SK-N-SH (cell line): ENCODE data around the gene CLEC3B. TPM values are rescaled to one million over a fixed set of nuclear protein-coding genes. Genes with fewer than 3 reads are reported as not detected.

Experiments used
- CTCF ChIA-PET: fragments of 300-600, 350-600 bp; formaldehyde crosslinking; extraction: SDS; loops from one replicate; lab custom pipeline; 2021; lab: Yijun Ruan, JAX
- POLR2A ChIA-PET: fragments of 350-600 bp; sonication (Branson Sonifier 250); formaldehyde crosslinking; extraction: SDS; loops from one replicate; lab custom pipeline; 2020; ENCODE audit warnings: antibody characterized with exemption, inconsistent platforms; lab: Yijun Ruan, JAX
- DNase-seq: peaks from one replicate; pipeline ENCODE4 v3.0.0; 2012
- H2AFZ ChIP-seq: fragments of 200-600 bp; sonication (generic); 2 replicates; pipeline ENCODE4 v1.8.1; 2016; ENCODE audit warnings: antibody characterized with exemption, mild to moderate bottlenecking, low read depth
- H3F3A ChIP-seq: fragments of 200-600 bp; sonication (generic); replicated peaks from 2 replicates; pipeline ENCODE3; 2016; ENCODE audit warnings: antibody characterized with exemption, mild to moderate bottlenecking; ENCODE audit not compliant: insufficient read depth
- H3K27ac ChIP-seq, 2 experiments: fragments of 200-500 bp in 1 of 2; fragments of 200-600 bp in 1 of 2; sonication (Bioruptor generic) in 1 of 2; sonication (generic), shearing (Covaris generic) in 1 of 2; 2 replicates each; pipeline versions ENCODE4 v1.5.1 to v1.6.1; 2014 to 2016; ENCODE audit warnings: low read depth in 2 of 2, inconsistent platforms in 1 of 2, low read length in 1 of 2, mild to moderate bottlenecking in 1 of 2, mixed read lengths in 1 of 2
- H3K27me3 ChIP-seq: fragments of 200-600 bp; sonication (generic), shearing (Covaris generic); 2 replicates; pipeline ENCODE4 v1.6.1; 2016; ENCODE audit warnings: mixed run types; ENCODE audit not compliant: insufficient read depth
- H3K36me3 ChIP-seq, 2 experiments: fragments of 200-500 bp in 1 of 2; fragments of 200-600 bp in 1 of 2; sonication (Bioruptor generic) in 1 of 2; sonication (generic) in 1 of 2; replicated peaks in 1 of 2; 2 replicates each; pipeline versions ENCODE3 to v1.5.1; 2014 to 2016; ENCODE audit warnings: low read length in 1 of 2, mild to moderate bottlenecking in 1 of 2; ENCODE audit not compliant: insufficient read depth in 2 of 2, control insufficient read depth in 1 of 2
- H3K4me1 ChIP-seq, 2 experiments: fragments of 200-500 bp in 1 of 2; fragments of 200-600 bp in 1 of 2; sonication (Bioruptor generic) in 1 of 2; sonication (generic), shearing (Covaris generic) in 1 of 2; 2 replicates each; pipeline versions ENCODE4 v1.5.1 to v1.6.1; 2014 to 2016; ENCODE audit warnings: low read depth in 1 of 2, low read length in 1 of 2, mixed run types in 1 of 2; ENCODE audit not compliant: insufficient read depth in 2 of 2, control insufficient read depth in 1 of 2
- H3K4me2 ChIP-seq: fragments of 200-600 bp; sonication (generic), shearing (Covaris generic); 2 replicates; pipeline ENCODE4 v1.6.1; 2017; ENCODE audit warnings: mixed run types
- H3K4me3 ChIP-seq, 2 experiments: fragments of 200-500 bp in 1 of 2; fragments of 200-600 bp in 1 of 2; sonication (Bioruptor generic) in 1 of 2; sonication (generic), shearing (Covaris generic) in 1 of 2; 2 replicates each; pipeline versions ENCODE4 v1.5.1 to v1.8.1; 2014 to 2016; ENCODE audit warnings: low read depth in 2 of 2, inconsistent platforms in 1 of 2, low read length in 1 of 2, mild to moderate bottlenecking in 1 of 2, mixed read lengths in 1 of 2, moderate library complexity in 1 of 2
- H3K79me2 ChIP-seq: fragments of 200-600 bp; sonication (generic); 2 replicates; pipeline ENCODE4 v1.8.1; 2017; ENCODE audit warnings: mild to moderate bottlenecking; ENCODE audit not compliant: insufficient read depth
- H3K9ac ChIP-seq: fragments of 200-600 bp; sonication (generic); 2 replicates; pipeline ENCODE4 v1.6.1; 2017; ENCODE audit warnings: mixed run types
- H3K9me2 ChIP-seq: fragments of 200-600 bp; sonication (generic); 2 replicates; pipeline ENCODE4 v1.6.1; 2017; ENCODE audit warnings: mixed run types
- H3K9me3 ChIP-seq: fragments of 200-600 bp; sonication (generic); 2 replicates; pipeline ENCODE4 v1.6.1; 2017; ENCODE audit warnings: mixed run types, mild to moderate bottlenecking, moderate library complexity
- H4K20me1 ChIP-seq: fragments of 200-600 bp; sonication (generic); 2 replicates; pipeline ENCODE4 v1.6.1; 2017; ENCODE audit warnings: mild to moderate bottlenecking, mixed run types; ENCODE audit not compliant: insufficient read depth
- GABPA ChIP-seq: IDR thresholded peaks from 2 replicates; pipeline ENCODE4 v1.4.0; 2012; ENCODE audit warnings: low read depth, mild to moderate bottlenecking
- GATA2 ChIP-seq: sonication (generic); formaldehyde crosslinking; IDR thresholded peaks from 2 replicates; pipeline ENCODE4 v1.5.0; 2020; ENCODE audit warnings: mild to moderate bottlenecking, missing genetic modification reagents
- MXI1 ChIP-seq: IDR thresholded peaks from 2 replicates; pipeline ENCODE4 v1.6.1; 2012; ENCODE audit warnings: mild to moderate bottlenecking, low read depth, low read length, improper control_type of control experiment
- NRF1 ChIP-seq: IDR thresholded peaks from 2 replicates; pipeline ENCODE4 v1.6.1; 2012; ENCODE audit warnings: low read depth, mild to moderate bottlenecking, low read length
- POLR2AphosphoS5 ChIP-seq: IDR thresholded peaks from 2 replicates; pipeline ENCODE4 v1.6.1; 2012; ENCODE audit warnings: low read depth, low read length
- RCOR1 ChIP-seq: fragments of 150-350 bp; IDR thresholded peaks from 2 replicates; pipeline ENCODE4 v1.6.1; 2017; ENCODE audit warnings: antibody characterized with exemption, low read length
- SIN3A ChIP-seq: IDR thresholded peaks from 2 replicates; pipeline ENCODE4 v1.6.1; 2012; ENCODE audit warnings: low read depth, mild to moderate bottlenecking, low read length, moderate library complexity, borderline replicate concordance
- SMC3 ChIP-seq: IDR thresholded peaks from 2 replicates; pipeline ENCODE4 v1.6.1; 2012; ENCODE audit warnings: low read depth, low read length, improper control_type of control experiment
- YY1 ChIP-seq: IDR thresholded peaks from 2 replicates; pipeline ENCODE4 v1.4.0; 2012; ENCODE audit warnings: low read depth, mild to moderate bottlenecking
- WGBS: methylation state at CpG from one replicate; pipeline ENCODE4 v1.1.6; 2017; ENCODE audit warnings: low lambda C conversion rate; 5-methylcytosine and 5-hydroxymethylcytosine counted together
- polyA plus RNA-seq, 3 experiments: library from polyadenylated mRNA; depleted of rRNA; stranded (reverse); fragments of >200 nt; gene quantifications; 2 replicates each; pipeline ENCODE4 v1.2.3, GENCODE V29; 2012
- TF ChIP-seq, protein P1 (sequence below): IDR thresholded peaks from 2 replicates; pipeline ENCODE4 v1.4.0; 2012; ENCODE audit warnings: low read depth, borderline replicate concordance
- TF ChIP-seq, protein P2 (sequence below): IDR thresholded peaks from 2 replicates; pipeline ENCODE4 v1.6.1; 2012; ENCODE audit warnings: mild to moderate bottlenecking, low read depth, low read length, moderate library complexity
- TF ChIP-seq, protein P3 (sequence below): IDR thresholded peaks from 2 replicates; pipeline ENCODE4; 2012

CLEC3B gene
- polyA plus RNA-seq, 1 of the 3 experiments (the other 2 are of a cell fraction): 0.46 TPM

DNA sequence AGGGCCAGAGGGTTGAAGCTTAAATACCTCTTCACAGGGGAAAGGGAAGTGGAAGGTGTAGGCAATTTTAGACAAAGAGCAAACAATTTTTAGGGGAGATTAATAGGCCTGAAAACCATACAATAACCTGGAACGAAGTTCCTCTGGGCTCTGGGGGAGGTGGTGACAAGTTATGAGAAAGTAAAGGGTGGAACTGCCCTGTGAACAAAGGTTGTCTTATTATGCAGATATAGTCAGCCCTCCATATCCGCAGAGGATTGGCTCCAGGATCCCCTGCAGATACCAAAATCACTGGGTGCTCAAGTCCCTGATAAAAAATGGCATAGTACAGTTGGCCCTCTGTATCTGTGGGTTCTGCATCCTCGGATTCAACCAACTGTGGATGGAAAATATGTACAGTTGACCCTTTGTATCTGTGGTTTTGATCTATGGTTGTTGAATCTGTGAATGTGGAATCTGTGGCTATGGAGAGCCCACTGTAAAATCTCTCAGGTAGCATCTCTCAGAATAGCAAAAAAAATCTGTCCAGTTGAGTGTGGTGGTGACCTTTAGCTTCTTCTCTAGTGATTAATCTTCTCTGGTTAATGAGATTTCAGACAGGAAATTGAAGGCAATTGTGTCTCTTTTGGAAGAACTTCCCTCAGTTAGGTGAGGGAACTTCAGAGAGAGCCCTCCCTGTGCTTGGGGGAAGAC is 40.2 kb downstream of the CLEC3B start:
- no peaks in the 10 kb centered on the region for H3K9me2 ChIP-seq
- no peaks in the 10 kb centered on the region for H3K79me2 ChIP-seq
- no peak overlapping the region for H3K9ac ChIP-seq
- no peaks in the 10 kb centered on the region for H4K20me1 ChIP-seq
- POLR2A ChIA-PET: no interaction called here
- H3K4me1 ChIP-seq: peaks cover 5 to 17% of the 10 kb centered on the region in 2 experiments
- TF ChIP-seq, protein P1, sequence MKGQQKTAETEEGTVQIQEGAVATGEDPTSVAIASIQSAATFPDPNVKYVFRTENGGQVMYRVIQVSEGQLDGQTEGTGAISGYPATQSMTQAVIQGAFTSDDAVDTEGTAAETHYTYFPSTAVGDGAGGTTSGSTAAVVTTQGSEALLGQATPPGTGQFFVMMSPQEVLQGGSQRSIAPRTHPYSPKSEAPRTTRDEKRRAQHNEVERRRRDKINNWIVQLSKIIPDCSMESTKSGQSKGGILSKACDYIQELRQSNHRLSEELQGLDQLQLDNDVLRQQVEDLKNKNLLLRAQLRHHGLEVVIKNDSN: no peak
- TF ChIP-seq SMC3 (no peak), GATA2 (CRISPR knock-in tag) (no peak), POLR2AphosphoS5 (no peak), GABPA (no peak), RCOR1 (no peak), MXI1 (no peak), YY1 (no peak), NRF1 (no peak), SIN3A (no peak)
- TF ChIP-seq, protein P2, sequence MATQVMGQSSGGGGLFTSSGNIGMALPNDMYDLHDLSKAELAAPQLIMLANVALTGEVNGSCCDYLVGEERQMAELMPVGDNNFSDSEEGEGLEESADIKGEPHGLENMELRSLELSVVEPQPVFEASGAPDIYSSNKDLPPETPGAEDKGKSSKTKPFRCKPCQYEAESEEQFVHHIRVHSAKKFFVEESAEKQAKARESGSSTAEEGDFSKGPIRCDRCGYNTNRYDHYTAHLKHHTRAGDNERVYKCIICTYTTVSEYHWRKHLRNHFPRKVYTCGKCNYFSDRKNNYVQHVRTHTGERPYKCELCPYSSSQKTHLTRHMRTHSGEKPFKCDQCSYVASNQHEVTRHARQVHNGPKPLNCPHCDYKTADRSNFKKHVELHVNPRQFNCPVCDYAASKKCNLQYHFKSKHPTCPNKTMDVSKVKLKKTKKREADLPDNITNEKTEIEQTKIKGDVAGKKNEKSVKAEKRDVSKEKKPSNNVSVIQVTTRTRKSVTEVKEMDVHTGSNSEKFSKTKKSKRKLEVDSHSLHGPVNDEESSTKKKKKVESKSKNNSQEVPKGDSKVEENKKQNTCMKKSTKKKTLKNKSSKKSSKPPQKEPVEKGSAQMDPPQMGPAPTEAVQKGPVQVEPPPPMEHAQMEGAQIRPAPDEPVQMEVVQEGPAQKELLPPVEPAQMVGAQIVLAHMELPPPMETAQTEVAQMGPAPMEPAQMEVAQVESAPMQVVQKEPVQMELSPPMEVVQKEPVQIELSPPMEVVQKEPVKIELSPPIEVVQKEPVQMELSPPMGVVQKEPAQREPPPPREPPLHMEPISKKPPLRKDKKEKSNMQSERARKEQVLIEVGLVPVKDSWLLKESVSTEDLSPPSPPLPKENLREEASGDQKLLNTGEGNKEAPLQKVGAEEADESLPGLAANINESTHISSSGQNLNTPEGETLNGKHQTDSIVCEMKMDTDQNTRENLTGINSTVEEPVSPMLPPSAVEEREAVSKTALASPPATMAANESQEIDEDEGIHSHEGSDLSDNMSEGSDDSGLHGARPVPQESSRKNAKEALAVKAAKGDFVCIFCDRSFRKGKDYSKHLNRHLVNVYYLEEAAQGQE: no peak
- TF ChIP-seq, protein P3, sequence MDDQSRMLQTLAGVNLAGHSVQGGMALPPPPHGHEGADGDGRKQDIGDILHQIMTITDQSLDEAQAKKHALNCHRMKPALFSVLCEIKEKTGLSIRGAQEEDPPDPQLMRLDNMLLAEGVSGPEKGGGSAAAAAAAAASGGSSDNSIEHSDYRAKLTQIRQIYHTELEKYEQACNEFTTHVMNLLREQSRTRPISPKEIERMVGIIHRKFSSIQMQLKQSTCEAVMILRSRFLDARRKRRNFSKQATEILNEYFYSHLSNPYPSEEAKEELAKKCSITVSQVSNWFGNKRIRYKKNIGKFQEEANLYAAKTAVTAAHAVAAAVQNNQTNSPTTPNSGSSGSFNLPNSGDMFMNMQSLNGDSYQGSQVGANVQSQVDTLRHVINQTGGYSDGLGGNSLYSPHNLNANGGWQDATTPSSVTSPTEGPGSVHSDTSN: no peak
- TF ChIP-seq, all 33 proteins: peak for 0
- Histone ChIP-seq H3K9me3 (no peaks in the 10 kb centered on the region), H3K4me3 (no peak overlapping the region), H3K36me3 (no peaks in the 10 kb centered on the region), H3K27me3 (no peaks in the 10 kb centered on the region), H3F3A (peaks cover 16% of the 10 kb centered on the region), H3K27ac (0 out of 4 replicates have a peak overlapping the region, but pooled peaks of 1 of the 2 experiments have one; percentile 87), H2AFZ (no peak overlapping the region), H3K4me2 (no peak overlapping the region)
- DNase-seq: no peak
- CTCF ChIA-PET: interaction anchor here (1.9 kb wide), 1 partner anchor 24 kb away, joined by 6 read pairs; no protein-coding TSS in a partner anchor
- WGBS: 88% methylated on average over 3 of the region's 3 CpGs
